DMS53 treated with DMSO at 0.1 percent for 48 hours (cell line): ENCODE measurements around the gene EML1.

Source experiments
- DNase-seq: peaks from one replicate; lab custom pipeline; 2025; ENCODE audit not compliant: unreplicated experiment; lab: John Stamatoyannopoulos, UW

Gene EML1

DNA sequence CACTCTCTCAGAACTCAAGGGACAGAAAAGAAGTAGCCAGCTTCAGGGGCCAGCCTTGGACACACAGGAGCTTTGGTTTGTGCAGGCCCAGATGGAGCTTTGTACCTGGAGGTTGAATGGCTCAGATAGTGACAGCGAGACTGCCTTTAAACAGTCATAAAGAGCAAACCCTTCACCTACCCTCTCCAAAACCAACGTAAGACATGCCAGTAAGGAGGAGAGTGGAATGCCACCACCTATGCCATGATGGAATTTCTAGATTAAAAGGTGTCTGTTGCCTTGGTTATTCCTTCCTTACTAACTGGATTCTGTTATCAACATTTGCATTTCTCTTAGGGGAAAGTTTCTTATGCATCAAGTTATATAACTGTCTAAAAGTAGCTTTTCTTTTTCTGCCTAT lies 98.1 kb downstream of the EML1 start:
- DNase-seq, result no peak

DNA sequence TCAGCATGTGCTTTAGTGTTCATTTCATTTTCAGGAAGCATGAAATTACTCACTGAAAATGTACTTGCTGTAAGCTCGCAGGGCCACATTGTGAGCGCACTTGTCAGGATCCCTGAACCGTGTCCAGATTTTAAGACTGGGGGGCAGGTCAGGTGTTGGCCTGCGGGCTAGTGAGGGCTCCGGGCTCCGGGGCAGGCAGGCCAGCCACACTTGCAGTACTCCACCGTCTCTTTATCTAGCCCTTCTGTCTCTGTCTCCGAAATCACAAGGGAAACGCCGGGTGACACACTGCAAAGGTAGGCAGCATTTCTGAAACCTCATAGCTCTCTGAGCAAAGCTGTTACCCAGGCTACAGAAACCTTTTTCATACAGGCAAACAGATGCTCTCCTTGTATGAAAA lies 98.7 kb downstream of the EML1 start:
- no peak for DNase-seq

- DNase-seq, result no peak
These were observed 99.2 kb downstream of the EML1 start for GRCh38 chr14:99892406-99892805.

DNA sequence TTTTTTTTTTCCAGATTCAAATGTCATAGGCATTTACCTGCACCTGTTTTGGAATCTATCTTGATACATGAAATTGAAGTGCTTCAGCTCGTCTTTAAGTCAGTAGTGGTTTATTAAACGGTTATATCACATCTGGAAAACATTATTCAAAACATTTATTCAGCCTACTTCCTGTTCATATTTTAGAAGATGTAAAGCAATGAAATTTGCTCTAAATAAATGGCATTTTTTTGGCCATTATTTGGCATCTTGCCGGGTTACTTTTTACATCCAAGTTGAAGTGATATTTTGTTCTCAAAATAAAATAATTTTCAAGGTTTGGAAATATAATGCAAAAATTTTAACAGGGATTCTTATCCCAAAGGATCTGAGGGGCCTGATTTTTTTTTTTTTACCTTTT lies 103.1 kb downstream of the EML1 start:
- no peak for DNase-seq

DNA sequence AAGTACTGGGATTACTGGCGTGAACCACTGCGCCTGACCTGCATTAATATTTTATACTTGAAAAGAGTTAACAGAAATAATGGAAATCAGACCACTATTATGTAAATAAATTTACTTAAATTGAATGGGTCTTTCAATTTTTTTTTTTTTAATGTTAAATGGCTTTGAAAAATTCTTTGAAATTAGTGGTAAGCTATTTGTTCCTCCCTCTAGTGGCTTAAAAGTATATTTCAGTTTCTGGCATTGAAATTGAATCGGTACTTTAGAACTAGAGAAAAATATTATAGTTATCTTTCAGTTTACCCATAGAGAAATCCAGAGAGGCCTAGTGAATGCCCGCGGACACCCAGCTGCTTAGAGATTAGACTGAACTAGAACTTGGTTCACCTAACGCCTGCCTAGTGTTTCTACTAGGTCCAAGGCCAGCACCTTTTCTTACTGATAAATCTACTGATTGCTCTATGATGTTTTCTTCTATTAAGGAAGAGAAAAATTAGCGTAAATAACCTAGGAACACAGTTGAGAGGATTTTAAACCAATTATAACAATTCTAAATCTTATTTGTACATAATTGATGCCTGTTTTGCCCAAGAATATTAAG lies 106.5 kb downstream of the EML1 start:
- no peak for DNase-seq

DNA sequence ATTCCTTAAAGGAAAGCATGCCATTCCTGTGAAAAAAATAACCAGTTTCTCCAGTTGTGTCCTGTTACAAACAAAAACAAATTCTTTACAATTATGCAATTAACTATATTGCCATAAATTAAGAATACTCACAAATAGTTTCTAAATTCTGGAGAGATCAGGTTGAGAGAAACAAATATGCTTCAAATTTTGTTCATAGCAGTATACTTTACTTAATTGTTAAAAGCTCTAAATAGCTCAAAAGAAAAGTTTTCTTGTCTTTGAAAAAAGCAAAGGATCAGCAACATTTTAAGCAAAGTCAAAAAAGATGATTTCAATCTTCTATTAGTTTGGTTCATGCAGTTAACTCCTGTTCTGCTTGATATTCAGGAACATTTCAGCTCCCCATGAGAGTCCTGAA lies 109.7 kb downstream of the EML1 start:
- no peak for DNase-seq

- DNase-seq, result no peak
These were observed 111.3 kb downstream of the EML1 start for GRCh38 chr14:99904506-99904905.

- no peak for DNase-seq
These were observed 111.9 kb downstream of the EML1 start for GRCh38 chr14:99905121-99905520.

DNA sequence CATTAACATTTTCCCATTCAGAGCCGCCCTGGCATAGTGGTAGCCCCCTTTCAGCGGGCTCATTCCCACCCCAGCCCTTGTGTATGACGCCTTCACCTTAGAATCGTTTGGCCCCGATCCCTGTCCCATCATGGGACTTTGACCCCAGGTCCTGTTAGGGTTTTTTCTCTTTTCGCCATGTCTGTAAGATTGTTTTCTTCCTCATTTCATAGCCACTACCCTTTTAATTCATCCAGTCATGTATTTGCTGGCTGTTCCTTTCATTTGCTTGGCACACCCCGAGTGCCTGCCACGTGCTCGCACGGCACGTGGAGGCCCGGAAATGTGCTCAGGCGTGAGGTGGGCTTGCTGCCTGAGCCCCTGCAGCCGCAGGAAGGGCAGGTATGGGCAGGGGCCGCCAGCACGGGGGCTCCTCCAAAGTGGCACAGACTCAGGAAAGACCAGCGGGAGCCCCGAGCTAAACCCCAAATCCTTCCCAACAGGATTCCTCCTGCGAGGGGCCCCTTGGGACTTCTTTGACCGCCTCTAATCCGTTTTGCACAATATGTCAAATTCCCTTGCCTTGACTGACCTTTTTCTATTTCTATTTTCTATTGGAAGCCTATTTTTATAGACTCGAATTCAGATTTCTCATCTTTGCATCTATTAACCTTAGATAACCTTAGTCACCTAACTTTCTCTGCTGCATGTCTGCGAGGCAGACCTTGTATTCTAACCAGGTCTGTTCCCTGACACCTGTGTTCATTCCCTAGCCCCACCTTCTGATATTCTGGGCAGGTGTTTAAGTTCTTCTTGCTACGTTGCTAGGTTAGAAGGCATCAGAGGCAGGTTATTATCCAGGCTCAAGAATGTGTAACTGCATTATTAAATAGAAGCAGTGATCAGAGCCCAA lies 114.8 kb downstream of the EML1 start:
- DNase-seq, result no peak

DNA sequence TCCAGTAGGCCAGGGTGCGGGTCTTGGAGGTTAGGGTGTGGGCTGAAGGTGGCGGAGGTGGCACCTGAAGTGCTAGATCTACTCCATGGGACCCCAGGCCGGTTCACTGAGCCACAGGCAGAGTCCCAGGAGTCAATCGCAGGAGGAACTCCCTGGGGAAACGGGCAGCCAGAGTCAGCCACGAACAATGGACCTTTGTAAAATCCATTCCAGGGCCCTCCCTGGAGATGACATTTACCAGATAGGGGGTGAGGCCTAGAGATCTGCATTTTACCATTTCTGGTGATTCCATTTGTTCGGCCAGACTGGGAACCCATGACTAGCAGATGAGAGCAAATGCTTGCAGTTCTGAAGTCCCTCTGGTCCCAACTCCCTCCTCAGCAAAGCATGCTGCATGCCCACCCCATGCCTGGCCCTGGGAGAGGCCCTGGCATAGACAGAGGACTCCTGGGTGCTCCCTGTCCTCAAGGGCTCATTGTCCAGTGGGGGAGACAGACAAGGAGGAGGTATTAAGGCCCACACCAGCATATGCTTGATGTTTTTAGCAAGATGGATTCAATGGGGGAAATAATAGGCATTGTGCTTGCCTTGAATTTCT lies 115.5 kb downstream of the EML1 start:
- DNase-seq, result no peak

- no peak for DNase-seq
These were observed 116.4 kb downstream of the EML1 start for GRCh38 chr14:99909513-99910064.

DNA sequence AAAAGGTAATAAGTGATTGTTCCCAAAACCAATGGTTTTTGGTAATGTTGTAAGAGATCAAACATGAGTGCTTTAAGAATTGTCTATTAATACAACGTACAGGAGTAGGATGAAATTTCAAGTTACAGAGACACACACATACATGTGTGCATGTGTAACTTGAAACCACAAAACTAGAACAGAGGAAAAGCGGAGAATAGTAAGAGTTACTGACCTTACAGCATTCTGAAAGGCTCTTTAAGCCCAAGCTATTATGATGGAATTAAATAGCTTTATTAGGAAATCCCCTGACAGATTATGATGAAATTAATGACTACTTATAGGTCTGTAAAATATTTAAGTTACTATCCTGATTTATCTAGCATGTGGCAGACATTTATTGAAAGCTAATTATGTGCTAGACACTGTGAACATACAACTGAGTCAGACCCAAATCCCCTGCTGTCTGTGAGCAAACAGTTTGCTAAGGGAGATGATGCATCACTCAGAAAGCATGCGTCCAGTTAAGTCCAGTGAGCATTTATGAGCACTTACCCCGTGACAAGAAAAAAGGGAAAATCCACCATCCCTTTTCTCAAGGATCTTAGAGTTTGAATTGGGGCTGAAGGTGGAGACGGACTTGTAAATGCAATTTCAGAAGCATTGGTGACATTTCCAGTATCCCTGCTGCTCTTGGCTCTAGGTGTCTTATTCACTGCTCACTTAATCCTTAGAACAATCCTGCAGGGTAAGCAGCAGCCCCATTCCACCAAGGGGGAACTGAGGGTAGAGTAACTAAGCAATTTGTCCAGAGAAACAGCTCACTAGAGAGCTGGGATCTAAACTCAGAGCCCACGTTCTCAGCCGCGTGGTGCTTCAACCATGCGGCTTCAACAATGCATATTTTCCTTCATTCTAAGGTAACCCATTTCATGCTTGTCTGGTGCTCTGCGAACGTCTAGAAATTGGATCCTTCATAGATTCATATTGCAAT lies 117.4 kb downstream of the EML1 start:
- no peak for DNase-seq

GRCh38 chr14:99915305-99916090 lies 122.3 kb downstream of the EML1 start:
- no peak for DNase-seq

- DNase-seq, result no peak
These were observed 122.8 kb downstream of the EML1 start for GRCh38 chr14:99916091-99916383.

GRCh38 chr14:99918781-99919180 lies 125.6 kb downstream of the EML1 start:
- no peak for DNase-seq

DNA sequence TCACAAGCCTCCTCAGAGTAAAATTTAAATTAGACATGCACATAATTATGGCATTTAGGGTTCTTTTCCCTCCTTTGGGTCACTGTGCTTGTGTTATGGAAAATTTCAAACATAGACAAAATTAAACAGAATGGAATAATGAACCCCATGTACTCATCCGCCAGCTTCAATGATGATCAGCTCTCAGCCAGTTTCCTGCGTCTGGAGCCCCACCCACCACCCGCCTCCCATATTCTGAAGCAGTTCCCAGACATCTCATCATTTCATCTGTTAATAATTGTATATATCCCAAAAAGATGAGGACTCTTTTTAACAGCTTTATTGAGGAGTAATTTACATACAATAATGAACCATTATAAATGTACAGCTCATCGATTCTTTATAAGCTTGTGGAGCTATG lies 128.2 kb downstream of the EML1 start:
- no peak for DNase-seq

GRCh38 chr14:99924379-99924778 lies 131.2 kb downstream of the EML1 start:
- DNase-seq, result no peak

DNA sequence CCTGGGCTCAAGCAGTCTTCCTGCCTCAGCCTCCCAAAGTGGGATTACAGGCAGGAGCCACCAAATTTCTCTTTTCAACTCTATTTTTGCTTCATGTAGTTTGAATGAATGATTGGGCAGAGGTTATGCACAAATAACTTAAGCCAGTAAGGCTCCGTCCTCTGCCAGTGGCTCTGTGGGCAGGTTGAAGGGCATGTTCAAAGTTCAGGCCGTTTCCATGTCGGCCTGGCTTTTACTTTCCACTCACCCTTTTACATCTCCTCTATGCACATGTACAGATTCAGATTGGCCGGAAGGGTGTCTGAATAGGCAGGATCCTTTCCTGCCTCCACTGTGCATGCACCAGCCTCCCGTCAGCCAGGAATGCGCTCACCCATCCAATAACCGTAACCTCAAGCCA lies 132.3 kb downstream of the EML1 start:
- DNase-seq, result no peak

- DNase-seq, result no peak
These were observed 135.8 kb downstream of the EML1 start for GRCh38 chr14:99928963-99929362.

DNA sequence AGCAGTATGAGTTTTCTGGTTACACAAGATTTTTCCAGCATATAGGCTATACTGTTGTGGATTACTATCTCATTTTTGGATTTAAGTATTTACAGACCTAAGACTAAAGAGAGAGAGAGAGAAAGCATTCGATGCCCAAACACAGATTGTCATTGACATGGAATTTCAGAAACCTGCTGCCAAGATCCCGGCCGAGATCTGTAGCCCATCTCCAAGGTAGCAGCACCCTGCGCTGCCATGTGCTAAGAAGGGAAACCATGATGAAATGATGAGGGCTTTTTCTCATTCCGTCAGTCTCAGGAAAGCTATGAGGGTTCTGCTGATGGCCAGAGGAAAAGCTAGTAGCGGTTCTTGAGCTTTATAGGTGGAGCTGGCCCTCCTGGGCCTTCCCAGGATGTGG lies 136.4 kb downstream of the EML1 start:
- DNase-seq, result no peak
